Endothelial cell of umbilical vein (primary cell): ENCODE measurements around the gene PDGFB. TPM values are rescaled to one million over a fixed set of nuclear protein-coding genes. Genes with fewer than 3 reads are reported as not detected.
A peak's percentile ranks its signal among the peaks of the same experiment; 100 is the strongest.

Experiments
- BruUV-seq: library from RNA; stranded (reverse); fragments of 400-500 nt; replicated peaks from 2 replicates; lab custom pipeline; 2021; lab: Mats Ljungman, UMichigan
- CTCF ChIA-PET: fragments of 300-600, 350-600 bp; sonication (Branson Sonifier 250); formaldehyde crosslinking; loops from one replicate; lab custom pipeline; 2021; ENCODE audit warnings: antibody characterized with exemption, inconsistent platforms; lab: Charles Lee
- POLR2A ChIA-PET: fragments of 300-600, 350-600 bp; sonication (Branson Sonifier 250); formaldehyde crosslinking; loops from one replicate; lab custom pipeline; 2021; ENCODE audit warnings: antibody characterized with exemption, inconsistent platforms; lab: Charles Lee
- DNase-seq: peaks from one replicate; pipeline ENCODE4 v3.0.0-alpha.2; 2011; ENCODE audit warnings: low read depth, low spot score
- FAIRE-seq: peaks from 2 replicates; lab custom pipeline; 2011; peaks lifted over from hg19 to GRCh38; lab: Jason Lieb, UNC
- H2AFZ ChIP-seq: 2 replicates; pipeline ENCODE4 v1.6.0; 2012; ENCODE audit warnings: low read depth, low read length, control low read depth, inconsistent platforms
- H3K27ac ChIP-seq: 2 replicates; pipeline ENCODE4 v1.5.1; 2011; ENCODE audit warnings: low read depth, mild to moderate bottlenecking, control low read depth, low read length, moderate library complexity; ENCODE audit not compliant: insufficient read depth
- H3K27me3 ChIP-seq, 2 experiments: 2 replicates each; pipeline versions ENCODE4 v1.6.0 to v1.6.1; 2011; ENCODE audit warnings: low read length in 2 of 2, mixed read lengths in 1 of 2; ENCODE audit not compliant: control insufficient read depth in 2 of 2, insufficient read depth in 2 of 2
- H3K36me3 ChIP-seq, 2 experiments: 2 replicates in 1 of 2; 3 replicates in 1 of 2; pipeline ENCODE4 v1.5.1; 2011; ENCODE audit warnings: low read length in 2 of 2, mild to moderate bottlenecking in 1 of 2, moderate library complexity in 1 of 2; ENCODE audit not compliant: control insufficient read depth in 2 of 2, insufficient read depth in 2 of 2; ENCODE audit errors: extremely low read depth in 1 of 2
- H3K4me1 ChIP-seq: 3 replicates; pipeline ENCODE4 v1.5.1; 2011; ENCODE audit warnings: mild to moderate bottlenecking, low read length; ENCODE audit not compliant: control insufficient read depth, insufficient read depth; ENCODE audit errors: extremely low read depth
- H3K4me2 ChIP-seq: 2 replicates; pipeline ENCODE4 v1.6.1; 2011; ENCODE audit warnings: low read length, control low read depth, mixed read lengths; ENCODE audit not compliant: insufficient read depth
- H3K4me3 ChIP-seq, 3 experiments: fragments of 200-600 bp in 1 of 3; sonication (generic), shearing (Covaris generic) in 1 of 3; replicated peaks in 1 of 3; 2 replicates each; pipeline ENCODE4 v1.5.1; 2011 to 2016; ENCODE audit warnings: control low read depth in 3 of 3, low read length in 3 of 3, mild to moderate bottlenecking in 2 of 3, inconsistent platforms in 1 of 3, low read depth in 1 of 3, moderate library complexity in 1 of 3; ENCODE audit not compliant: insufficient read depth in 1 of 3
- H3K79me2 ChIP-seq: 2 replicates; pipeline ENCODE4 v1.6.0; 2012; ENCODE audit warnings: low read length, inconsistent platforms; ENCODE audit not compliant: control insufficient read depth, insufficient read depth
- H3K9ac ChIP-seq: replicated peaks from 2 replicates; pipeline ENCODE3; 2011; ENCODE audit warnings: low read length, control low read depth; ENCODE audit not compliant: insufficient read depth; ENCODE audit errors: extremely low read depth
- H3K9me1 ChIP-seq: replicated peaks from 3 replicates; pipeline ENCODE4 v1.6.0; 2011; ENCODE audit warnings: mild to moderate bottlenecking, low read length; ENCODE audit not compliant: control insufficient read depth, insufficient read depth; ENCODE audit errors: extremely low read depth
- H3K9me3 ChIP-seq: replicated peaks from 2 replicates; pipeline ENCODE4 v1.5.1; 2012; ENCODE audit warnings: low read length, inconsistent platforms; ENCODE audit not compliant: control insufficient read depth, insufficient read depth
- H4K20me1 ChIP-seq: replicated peaks from 2 replicates; pipeline ENCODE3; 2011; ENCODE audit warnings: mild to moderate bottlenecking, low read length; ENCODE audit not compliant: control insufficient read depth, insufficient read depth; ENCODE audit errors: extremely low read depth
- EZH2 ChIP-seq: IDR thresholded peaks from 2 replicates; pipeline ENCODE4 v1.6.1; 2012; ENCODE audit warnings: borderline replicate concordance, low read depth, mild to moderate bottlenecking, moderate library complexity, low read length, inconsistent platforms; ENCODE audit not compliant: severe bottlenecking
- FOS ChIP-seq: IDR thresholded peaks from 2 replicates; pipeline ENCODE4 v1.6.1; 2011; ENCODE audit warnings: mild to moderate bottlenecking, low read length, moderate library complexity, borderline replicate concordance; ENCODE audit not compliant: insufficient read depth
- GATA2 ChIP-seq: IDR thresholded peaks from 2 replicates; pipeline ENCODE4 v1.7.0; 2011; ENCODE audit warnings: low read depth, mild to moderate bottlenecking, moderate library complexity, mixed read lengths, low read length; ENCODE audit not compliant: insufficient read length, insufficient read depth
- JUN ChIP-seq: IDR thresholded peaks from 2 replicates; pipeline ENCODE4 v1.6.1; 2011; ENCODE audit warnings: borderline replicate concordance, low read depth; ENCODE audit not compliant: insufficient read length, insufficient read depth
- MYC ChIP-seq: IDR thresholded peaks from one replicate; pipeline ENCODE4 v1.6.1; 2011; ENCODE audit warnings: mild to moderate bottlenecking, low read depth, low read length
- POLR2A ChIP-seq: IDR thresholded peaks from 2 replicates; pipeline ENCODE4 v1.6.1; 2012; ENCODE audit warnings: low read depth, mild to moderate bottlenecking, control low read depth, low read length
- POLR2AphosphoS5 ChIP-seq: IDR thresholded peaks from 2 replicates; pipeline ENCODE4 v1.6.1; 2012; ENCODE audit warnings: low read depth, mild to moderate bottlenecking, control low read depth, low read length, moderate library complexity; ENCODE audit not compliant: insufficient read depth
- dilution Hi-C: fragments of 300-500 bp; cut with MboI; formaldehyde crosslinking; loops from one replicate; pipeline ENCODE4 v1.15.0; 2019; ENCODE audit warnings: low sequenced_read_pairs; ENCODE audit not compliant: extremely low pct_ligation_motif_present
- intact Hi-C: fragments of 100-400 bp; cut with micrococcal nuclease; formaldehyde crosslinking; loops from one replicate; pipeline ENCODE4 v1.10.0; 2022
- polyA plus RNA-seq, 4 experiments: library from polyadenylated mRNA; depleted of rRNA in 3 of 4; stranded (reverse) in 3 of 4; unstranded in 1 of 4; fragments of >200 nt; gene quantifications; 2 replicates each; pipeline versions ENCODE4 v1.2.1 to v1.2.3, GENCODE V29; 2011 to 2012; ENCODE audit warnings: missing spikeins in 1 of 4
- total RNA-seq: library from RNA; stranded (reverse); gene quantifications from 2 replicates; pipeline ENCODE4 v1.2.3, GENCODE V29; 2021
- TF ChIP-seq, protein P1 (sequence below): IDR thresholded peaks from 2 replicates; pipeline ENCODE4 v1.6.1; 2011; ENCODE audit not compliant: insufficient read depth, insufficient read length
- TF ChIP-seq, protein P2 (sequence below), 2 donors: IDR thresholded peaks; 1 replicate in 1 of 2; 2 replicates in 1 of 2; pipeline ENCODE4 v1.5.1; 2011; ENCODE audit warnings: low read length in 2 of 2, mild to moderate bottlenecking in 2 of 2, moderate library complexity in 2 of 2, control low read depth in 1 of 2, inconsistent platforms in 1 of 2, low read depth in 1 of 2; ENCODE audit not compliant: insufficient read depth in 1 of 2; ENCODE audit errors: extremely low read depth in 1 of 2

The PDGFB gene
- total and polyA plus RNA-seq, 2 donors (not counting 3 experiments of a cell fraction or from before 2014, with no cell fraction given): 135 to 240 TPM

DNA sequence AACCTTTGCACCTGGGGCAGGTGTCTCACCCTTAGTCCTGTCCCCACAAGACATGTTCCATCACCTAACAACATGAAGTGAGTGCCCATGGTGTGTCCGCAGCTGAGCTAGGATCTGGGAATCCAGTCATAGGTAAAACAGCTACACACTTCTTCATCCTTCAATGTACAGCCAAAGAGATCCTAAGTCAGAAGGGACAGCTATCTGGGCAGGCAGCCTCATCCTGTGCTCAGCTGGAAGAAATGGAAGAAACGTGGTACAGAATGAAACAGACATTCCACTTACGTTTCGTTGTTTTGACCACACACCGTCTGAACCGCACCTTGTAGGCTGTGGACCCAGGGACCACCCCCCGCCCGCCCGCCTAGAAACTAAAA lies 30.8 kb downstream of the PDGFB start:
- Histone ChIP-seq H3K36me3 (no peaks in the 10 kb centered on the region), H4K20me1 (no peaks in the 10 kb centered on the region), H3K79me2 (no peaks in the 10 kb centered on the region), H3K9me1 (no peaks in the 10 kb centered on the region), H3K9me3 (no peaks in the 10 kb centered on the region), H3K27ac (no peak overlapping the region), H3K27me3 (no peaks in the 10 kb centered on the region), H3K9ac (no peak overlapping the region), H2AFZ (no peak overlapping the region), H3K4me2 (no peak overlapping the region), H3K4me1 (peaks cover 16% of the 10 kb centered on the region), H3K4me3 (no peak overlapping the region)
- peak; percentile 61 for FAIRE-seq
- dilution Hi-C loops (no loop called here), intact Hi-C loops (loop anchor here (1.0 kb wide), 1 partner anchor 36 kb away; no protein-coding TSS in a partner anchor)
- ChIA-PET POLR2A (interaction anchor here (2.7 kb wide), 1 partner anchor 39 kb away, joined by 7 read pairs; no protein-coding TSS in a partner anchor), CTCF (interaction anchor here (1.2 to 2.1 kb wide), 6 partner anchors 17 to 446 kb away, joined by 3 to 12 read pairs (median 5); no protein-coding TSS in a partner anchor)
- TF ChIP-seq, protein P1, sequence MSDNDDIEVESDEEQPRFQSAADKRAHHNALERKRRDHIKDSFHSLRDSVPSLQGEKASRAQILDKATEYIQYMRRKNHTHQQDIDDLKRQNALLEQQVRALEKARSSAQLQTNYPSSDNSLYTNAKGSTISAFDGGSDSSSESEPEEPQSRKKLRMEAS: no peak
- TF ChIP-seq POLR2A: no peak
- no peak for TF ChIP-seq POLR2AphosphoS5
- TF ChIP-seq FOS: no peak
- TF ChIP-seq EZH2: no peak
- TF ChIP-seq GATA2: no peak
- TF ChIP-seq, protein P2, sequence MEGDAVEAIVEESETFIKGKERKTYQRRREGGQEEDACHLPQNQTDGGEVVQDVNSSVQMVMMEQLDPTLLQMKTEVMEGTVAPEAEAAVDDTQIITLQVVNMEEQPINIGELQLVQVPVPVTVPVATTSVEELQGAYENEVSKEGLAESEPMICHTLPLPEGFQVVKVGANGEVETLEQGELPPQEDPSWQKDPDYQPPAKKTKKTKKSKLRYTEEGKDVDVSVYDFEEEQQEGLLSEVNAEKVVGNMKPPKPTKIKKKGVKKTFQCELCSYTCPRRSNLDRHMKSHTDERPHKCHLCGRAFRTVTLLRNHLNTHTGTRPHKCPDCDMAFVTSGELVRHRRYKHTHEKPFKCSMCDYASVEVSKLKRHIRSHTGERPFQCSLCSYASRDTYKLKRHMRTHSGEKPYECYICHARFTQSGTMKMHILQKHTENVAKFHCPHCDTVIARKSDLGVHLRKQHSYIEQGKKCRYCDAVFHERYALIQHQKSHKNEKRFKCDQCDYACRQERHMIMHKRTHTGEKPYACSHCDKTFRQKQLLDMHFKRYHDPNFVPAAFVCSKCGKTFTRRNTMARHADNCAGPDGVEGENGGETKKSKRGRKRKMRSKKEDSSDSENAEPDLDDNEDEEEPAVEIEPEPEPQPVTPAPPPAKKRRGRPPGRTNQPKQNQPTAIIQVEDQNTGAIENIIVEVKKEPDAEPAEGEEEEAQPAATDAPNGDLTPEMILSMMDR (IDR thresholded peaks at IDR 0.05; ENCODE audit: extremely low read depth in 1 of 2, insufficient read depth in 1 of 2, low read depth in 1 of 2, low read length in 2 of 2): no peak
- no peak for TF ChIP-seq MYC
- TF ChIP-seq JUN: no peak
- DNase-seq: no peak
- BruUV-seq: no TSS peak
